Sigmoid colon (tissue), 4 donors: Measurements from ENCODE around the gene SYT8.

ENCODE experiments used
- POLR2A ChIP-seq, 2 donors: fragments of 450-650 bp; IDR thresholded peaks; one replicate each; pipeline ENCODE4 v1.6.1; 2016; ENCODE audit warnings: antibody characterized with exemption in 2 of 2, mild to moderate bottlenecking in 2 of 2, moderate library complexity in 2 of 2
- POLR2AphosphoS5 ChIP-seq, 4 donors: sonication (generic); formaldehyde crosslinking; IDR thresholded peaks; one replicate each; pipeline ENCODE4 v1.6.1; 2017; ENCODE audit warnings: antibody characterized with exemption in 4 of 4

GRCh38 chr11:1852877-1853276 lies 18.1 kb downstream of the SYT8 start, which contains the start of gene LSP1:
- TF ChIP-seq POLR2AphosphoS5 (IDR thresholded peaks at IDR 0.05) (no peak), POLR2A (IDR thresholded peaks at IDR 0.05) (no peak)
